GM15510 (cell line): ENCODE results near the gene C6orf136.

Source experiments
- POLR2A ChIP-seq: IDR thresholded peaks from 3 replicates; pipeline ENCODE4 v1.6.1; 2011; ENCODE audit warnings: borderline replicate concordance; ENCODE audit not compliant: insufficient read length; ENCODE audit errors: extremely low read depth

The C6orf136 gene

GRCh38 chr6:30613251-30614043 is 33.5 kb upstream of the C6orf136 start:
- TF ChIP-seq POLR2A = no peak

- peak; percentile 17 for TF ChIP-seq POLR2A
These were observed 32.7 kb upstream of the C6orf136 start for GRCh38 chr6:30614044-30614842.

DNA sequence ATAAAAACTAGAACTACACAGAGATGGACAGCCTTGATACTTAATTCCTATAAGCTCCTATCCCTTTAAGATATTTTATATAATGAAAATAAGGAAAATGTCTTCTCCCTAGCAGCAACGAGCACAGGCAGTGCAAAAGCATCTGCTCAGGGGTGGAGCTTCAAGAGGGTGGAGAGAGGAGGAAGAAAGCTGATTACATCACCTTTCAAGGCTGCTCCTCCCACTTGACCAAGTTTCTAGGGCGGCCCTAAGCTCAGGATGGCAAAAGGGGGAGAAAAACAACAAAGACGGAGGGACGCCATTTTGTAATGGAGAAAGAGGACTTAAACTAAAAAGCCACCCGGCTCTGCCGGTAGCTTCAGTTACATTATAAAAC is 32.1 kb upstream of the C6orf136 start:
- peak; percentile 44 for TF ChIP-seq POLR2A

GRCh38 chr6:30615219-30615957 is 31.5 kb upstream of the C6orf136 start:
- peak; percentile 60 for TF ChIP-seq POLR2A

GRCh38 chr6:30615958-30616810 is 30.7 kb upstream of the C6orf136 start:
- TF ChIP-seq POLR2A = no peak

DNA sequence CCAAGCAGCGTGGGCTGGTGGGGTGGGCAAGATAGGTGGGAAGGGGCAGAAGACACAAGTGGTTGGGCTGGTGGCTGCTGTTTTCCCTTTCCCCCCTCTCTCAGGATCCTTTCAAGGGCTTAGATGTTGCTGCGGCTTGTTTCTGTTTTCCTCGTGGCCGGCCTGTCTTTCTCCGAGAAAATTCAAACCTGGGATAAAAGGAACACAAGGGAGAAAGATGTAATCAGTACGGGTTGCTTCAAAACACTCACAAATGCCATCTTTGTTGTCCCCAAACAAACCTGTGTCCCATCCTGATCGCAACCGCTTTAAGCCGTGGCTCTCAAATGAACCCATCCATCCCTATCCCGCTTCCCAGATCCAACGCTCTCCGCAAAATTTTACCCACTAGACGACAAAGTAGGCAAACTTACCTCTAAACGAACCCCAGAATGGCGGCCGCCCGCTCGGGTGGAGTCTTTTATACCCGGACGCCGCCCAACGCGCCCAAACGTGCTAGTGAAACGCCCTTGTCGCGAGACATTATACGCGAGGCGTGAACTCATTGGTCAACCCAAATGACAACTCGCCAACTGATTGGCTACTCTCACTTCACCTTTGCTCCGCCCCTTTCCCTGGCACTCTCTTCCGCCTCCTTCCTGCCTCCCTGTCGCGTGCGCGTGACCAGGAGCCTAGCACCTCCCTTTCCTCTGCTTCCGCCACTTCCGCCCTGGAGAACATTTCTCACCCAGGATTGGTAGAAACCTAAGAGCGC is 29.9 kb upstream of the C6orf136 start, which contains the start of gene PPP1R10:
TSS of gene PPP1R10 (minus strand) at position 433 of the 754 bp plus-strand sequence. CDS start 7,299 bp downstream, outside the sequence.
- TF ChIP-seq POLR2A = peak; percentile 99

DNA sequence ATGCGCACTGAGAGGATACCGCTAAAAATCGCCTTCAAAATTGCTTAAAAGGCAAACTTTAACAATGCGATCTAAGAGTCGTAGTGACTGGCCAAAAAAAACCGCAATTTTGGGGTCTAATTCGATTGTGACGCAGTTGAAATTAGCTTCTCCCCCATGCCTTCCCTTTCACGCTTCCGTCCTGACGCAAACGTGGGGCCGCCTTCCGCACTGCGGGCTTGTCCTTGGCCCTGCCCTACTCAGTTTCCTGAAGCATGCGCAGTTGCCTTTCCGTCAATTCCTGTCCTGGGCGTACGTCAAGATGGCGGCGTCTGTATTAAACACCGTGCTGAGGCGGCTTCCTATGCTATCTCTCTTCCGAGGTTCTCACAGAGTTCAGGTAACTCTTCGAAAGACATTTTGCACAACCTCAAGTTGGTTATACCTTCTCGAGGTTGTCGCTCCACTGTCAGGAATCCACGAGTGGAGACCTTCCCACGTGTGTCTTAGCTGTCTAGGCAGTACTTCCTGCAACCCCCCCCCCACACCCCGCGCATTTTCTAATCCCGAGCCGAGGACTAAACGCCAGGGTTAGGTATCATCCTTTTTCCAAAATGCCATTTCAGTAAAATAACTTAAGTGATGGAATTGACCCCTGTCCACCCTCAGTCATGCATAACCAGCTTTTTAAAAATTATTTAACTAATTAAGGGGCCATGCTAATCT is 29.2 kb upstream of the C6orf136 start, which contains the start of gene MRPS18B:
TSS of gene MRPS18B (plus strand) at position 276 of the 705 bp plus-strand sequence. CDS start at position 302, 26 bp downstream.
- TF ChIP-seq POLR2A = peak; percentile 94

GRCh38 chr6:30618270-30618797 is 28.6 kb upstream of the C6orf136 start:
- TF ChIP-seq POLR2A = no peak

- TF ChIP-seq POLR2A = no peak
These were observed 27.4 kb upstream of the C6orf136 start for GRCh38 chr6:30619561-30619960.

- TF ChIP-seq POLR2A = no peak
These were observed 21.4 kb upstream of the C6orf136 start for GRCh38 chr6:30625511-30625910.

GRCh38 chr6:30626484-30627366 is 20.2 kb upstream of the C6orf136 start, which contains the start of gene ATAT1:
TSS of gene ATAT1 (plus strand) at chr6:30626874.
- TF ChIP-seq POLR2A = peak; percentile 76
